Central memory CD4-positive, alpha-beta T cell (primary cell): ENCODE data around the gene IFNA13.
A peak's percentile ranks its signal among the peaks of the same experiment; 100 is the strongest.
"Not testable (repeated sequence)": the region's sequence is repeated elsewhere in the genome, so short reads cannot be mapped to it uniquely, and the experiment has no call there.

Experiments
- DNase-seq: peaks from one replicate; pipeline ENCODE4 v3.0.0; 2022
- total RNA-seq, 3 experiments: gene quantifications; one replicate each; lab custom pipeline; 2026; lab: John Stamatoyannopoulos, UW

Gene IFNA13
- 0 reads per million in 3 experiments for total RNA-seq

DNA sequence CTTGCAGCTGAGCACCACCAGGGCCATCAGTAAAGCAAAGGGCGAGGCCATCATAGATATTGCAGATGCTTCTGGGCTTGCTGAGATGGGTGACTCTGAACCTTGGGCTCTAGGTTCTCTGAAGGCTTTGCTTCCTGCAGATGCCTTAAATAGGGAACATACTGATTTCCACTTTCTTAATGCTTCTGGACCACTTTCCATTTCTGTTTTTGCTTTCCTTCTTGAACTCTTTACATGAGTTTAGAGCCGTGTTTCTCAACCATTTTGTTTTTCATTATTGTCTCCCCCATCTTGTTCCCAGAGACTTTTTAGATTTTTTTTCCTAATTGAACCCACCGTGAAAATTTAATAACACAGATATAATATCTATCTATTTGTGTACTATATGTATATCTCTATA lies at the start of gene IFNA13:
TSS of gene IFNA13 (minus strand) at position 101 of the 400 bp plus-strand sequence. CDS start at position 54, 47 bp downstream.
- no peak for DNase-seq

DNA sequence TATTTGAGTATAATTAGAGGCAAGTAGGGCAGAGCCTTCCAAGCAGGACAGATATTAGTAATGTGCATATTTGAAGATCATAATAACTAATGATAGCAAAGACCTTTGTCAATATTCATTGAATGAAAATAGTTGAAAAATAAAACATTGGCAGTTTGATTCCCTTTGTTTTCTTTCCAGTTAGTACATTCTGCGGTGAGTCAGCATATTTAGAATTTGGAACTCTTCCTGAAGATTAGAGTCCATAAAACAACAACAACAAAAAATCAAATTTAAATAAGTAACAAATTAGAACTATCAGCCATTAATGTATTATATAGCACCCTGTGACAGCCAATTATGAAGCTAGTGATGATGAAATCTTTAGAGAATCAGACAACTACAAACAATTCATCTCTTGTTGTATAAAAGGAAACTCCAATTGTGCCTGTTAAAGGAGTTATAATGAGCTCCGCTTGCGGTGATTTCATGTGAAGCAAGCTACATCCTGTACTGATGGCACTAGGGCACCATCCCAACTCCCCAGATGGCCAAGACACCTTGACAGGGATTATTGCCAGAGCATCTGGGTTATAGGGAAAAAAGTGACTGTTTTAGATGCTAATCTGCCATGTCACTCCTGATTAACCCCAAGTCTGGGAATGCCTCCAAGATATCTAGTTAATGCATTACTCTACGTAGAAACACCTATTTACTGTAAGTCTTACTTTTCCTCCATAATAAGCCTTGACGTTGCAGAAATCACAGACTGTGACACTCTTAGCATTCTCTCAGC lies 47.8 kb upstream of the IFNA13 start:
- no peak for DNase-seq

DNA sequence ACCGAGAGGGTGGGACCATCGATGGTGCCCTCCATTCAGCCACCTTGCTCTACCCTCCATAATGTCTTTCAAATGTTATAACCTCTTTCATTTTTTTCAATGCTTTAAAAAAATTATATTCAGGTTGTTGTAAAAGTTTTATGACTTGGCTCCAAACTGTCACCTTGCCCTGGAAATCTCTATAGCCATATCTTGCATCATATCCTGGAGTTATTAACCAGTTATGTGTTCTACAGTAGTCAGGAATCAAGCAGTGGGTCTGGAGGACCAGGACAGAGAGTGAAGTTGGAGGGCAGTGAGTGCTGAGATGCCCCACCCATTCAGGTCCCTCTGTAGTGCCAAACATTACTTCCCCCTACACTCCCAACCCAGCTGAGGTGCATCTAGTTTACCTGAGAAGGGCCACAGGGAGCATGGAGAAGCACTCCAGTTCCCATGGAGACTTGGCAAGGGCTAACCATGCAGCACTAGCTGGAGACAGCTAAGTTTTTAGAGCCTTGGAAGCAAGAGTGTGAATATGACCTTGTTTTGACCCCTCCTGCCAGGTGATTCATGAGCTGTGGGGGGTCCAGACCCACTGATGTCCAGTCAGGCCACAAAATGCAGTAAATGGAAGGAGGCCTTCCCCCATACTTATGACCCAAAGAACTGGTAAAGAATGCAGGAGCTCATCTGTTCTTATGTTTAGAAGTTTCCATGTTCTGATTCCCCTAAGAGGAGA lies 46.5 kb upstream of the IFNA13 start:
- no peak for DNase-seq

DNA sequence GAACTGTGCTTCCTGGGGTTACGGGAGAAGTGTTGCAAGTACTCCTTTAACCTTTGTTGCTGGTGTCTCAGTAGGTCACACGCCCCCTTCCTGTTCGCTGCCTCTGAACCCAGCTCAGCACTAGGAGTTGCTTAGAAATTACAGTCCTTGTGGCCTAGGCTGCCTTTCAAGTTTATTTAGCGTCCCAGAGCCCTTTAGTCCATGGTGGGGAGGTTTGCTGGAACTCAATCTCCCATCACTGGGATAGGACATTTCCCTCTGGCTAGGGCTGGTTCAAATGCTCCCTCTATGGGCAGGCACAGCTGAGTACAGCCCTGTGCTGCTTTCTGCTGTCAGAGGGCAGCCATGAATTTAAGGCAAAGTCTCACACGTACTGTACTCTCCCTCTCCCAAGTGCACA lies 45.8 kb upstream of the IFNA13 start:
- no peak for DNase-seq

DNA sequence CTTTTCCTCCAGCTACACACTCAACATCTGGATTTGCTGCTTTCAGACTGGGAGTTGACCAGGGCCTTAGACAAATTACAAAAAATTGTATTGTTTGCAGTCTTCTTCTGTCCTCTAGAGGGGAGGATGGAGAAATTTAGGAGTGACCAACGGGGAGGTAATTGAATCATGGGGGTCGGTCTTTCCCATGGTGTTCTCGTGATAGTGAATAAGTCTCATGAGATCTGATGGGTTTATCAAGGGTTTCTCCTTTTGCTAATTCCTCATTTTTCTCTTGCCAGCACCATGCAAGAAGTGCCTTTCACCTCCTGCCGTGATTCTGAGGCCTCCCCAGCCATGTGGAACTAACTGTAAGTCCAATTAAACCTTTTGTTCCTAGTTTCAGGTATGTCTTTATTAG lies 45.3 kb upstream of the IFNA13 start:
- DNase-seq, result no peak

DNA sequence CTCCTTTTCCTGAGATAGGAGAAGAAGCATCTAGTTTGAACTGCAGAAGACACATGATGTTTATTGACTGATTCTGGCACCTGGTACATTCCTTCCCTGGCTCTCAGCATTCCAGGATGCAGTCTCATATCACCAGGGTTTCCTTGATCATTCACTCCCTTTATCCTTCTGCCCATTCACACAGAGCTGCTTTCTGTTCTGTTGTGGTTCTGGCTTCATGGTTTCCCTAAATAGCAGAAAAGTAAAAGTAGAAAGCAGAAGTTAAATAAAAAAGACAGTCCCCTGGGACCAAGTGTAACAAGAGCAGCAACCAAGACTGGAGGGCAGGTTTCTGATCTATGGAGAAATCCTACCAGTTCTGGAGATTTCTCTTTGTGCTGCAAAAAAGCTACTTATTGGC lies 44.2 kb upstream of the IFNA13 start:
- DNase-seq, result no peak

DNA sequence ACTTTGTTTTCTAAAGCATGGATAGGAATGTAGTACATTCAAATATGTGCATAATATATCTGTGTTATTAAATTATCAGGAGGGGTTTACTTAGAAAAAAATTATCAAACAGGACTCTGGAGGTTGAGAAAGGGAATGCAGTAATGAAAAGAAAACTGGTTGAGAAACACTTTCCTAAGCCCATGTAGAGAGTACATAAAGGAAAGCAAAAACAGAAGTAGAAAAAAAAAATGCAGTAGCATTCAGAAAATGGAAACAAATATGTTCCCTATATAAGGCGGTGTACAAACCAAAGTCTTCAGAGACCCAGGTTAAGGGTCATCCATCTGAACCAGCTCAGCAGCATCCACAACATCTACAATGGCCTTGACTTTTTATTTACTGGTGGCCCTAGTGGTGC lies 41.0 kb upstream of the IFNA13 start, which contains the start of gene IFNA8:
TSS of gene IFNA8 (plus strand) at position 301 of the 400 bp plus-strand sequence. CDS start at position 361, 60 bp downstream.
- no peak for DNase-seq

DNA sequence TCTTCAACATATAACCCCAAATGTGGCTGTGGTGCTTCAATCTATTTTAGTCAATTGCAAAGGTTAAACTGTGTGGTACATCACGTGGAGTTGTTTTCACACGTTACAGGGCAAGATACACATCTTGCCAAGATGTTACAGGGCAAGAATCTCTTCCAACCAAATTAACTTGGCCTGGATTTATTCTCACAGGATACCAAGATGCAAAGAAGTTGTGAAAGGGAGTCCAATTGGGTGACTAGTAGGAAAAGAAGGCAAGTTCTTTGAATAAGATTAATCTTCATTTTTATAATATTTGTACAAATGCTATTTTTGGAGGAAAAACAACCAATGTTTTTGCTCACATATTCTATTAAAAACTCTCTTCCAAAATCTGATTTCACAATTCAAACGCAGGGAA lies 36.3 kb upstream of the IFNA13 start:
- no peak for DNase-seq

DNA sequence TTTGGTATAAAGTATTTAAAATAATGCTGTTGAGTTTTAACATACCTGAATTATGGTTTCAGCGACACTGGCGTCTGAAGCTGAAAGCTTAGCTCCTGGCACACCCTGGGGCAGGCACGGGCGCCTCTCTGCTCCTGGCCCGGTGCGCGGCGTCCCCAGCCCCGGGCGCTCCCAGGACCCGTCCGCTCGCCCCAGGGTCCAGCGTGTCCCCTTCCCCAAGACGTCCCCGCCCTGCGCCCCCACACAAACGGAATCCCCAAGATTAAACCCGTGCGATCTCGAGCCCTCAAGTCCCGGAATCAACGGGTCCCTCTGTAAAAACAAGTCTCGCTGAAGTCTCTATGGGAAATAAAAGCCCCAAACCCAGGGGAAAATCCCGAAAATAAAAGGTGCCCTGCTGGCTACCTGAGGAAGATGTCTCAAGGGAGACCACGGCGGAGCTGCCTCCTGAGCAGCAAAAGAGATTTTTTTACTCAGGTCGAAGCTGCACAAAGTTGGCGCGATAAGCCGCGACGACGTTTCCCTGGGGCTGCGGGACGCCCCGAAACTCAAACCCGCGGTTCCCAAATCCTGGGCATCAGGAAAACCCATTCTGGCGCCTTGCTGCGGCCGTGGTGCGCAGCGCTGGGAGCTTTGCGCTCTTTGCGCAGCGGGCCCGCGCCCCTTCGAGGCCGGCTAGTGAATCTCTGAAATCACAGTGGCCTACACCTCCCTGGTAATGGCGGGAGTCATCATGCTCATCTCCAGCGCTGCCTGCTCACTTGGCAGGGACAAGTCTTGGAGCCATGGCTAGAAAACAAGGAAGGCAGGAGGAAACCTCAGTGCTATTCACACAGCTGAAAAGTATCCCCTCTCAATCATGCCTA lies 34.8 kb upstream of the IFNA13 start:
- DNase-seq, result no peak

DNA sequence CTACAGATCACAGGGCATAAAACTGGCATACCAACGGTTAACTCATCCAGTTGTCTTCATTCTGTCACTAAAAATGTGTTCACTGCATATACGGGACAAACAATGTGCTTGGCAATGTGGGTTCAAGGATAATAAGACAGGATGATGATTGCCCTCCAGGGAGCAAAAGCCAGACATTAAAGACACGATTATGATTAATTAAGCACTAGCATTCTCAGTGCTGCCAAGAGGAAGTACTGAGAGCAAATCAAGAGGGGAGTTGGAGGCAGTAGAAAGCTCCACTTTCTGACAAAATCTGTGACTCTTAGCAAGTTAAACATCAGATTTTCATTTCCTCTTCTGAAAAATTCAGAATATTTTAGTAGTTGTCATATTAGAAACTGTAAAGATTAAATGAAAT lies 32.1 kb upstream of the IFNA13 start:
- no peak for DNase-seq

DNA sequence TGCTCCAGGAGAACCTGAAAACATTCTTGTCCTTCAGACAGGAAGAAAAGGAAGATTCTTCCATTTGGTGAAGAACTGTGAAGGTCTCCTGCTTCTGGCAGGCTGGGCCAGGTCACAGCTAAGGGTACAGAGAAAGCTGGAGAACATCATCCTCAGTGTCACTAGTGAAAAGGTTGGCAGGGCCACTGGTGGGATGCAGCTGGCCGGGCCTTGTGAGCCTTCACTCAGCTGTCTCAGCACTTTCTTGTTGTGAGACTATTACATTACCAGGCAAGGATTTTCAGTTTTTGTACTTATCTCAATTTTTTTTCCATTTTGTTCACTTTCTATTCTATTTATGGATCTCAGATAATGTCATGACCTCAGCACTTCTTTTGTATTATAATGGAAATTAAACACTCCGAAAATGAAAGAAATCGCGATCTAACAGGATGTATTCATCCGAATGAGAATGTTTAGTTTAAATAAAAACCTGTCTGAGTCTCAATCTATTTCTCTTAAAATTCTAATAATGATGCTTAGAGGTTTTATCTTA lies 31.2 kb upstream of the IFNA13 start:
- DNase-seq, result no peak

DNA sequence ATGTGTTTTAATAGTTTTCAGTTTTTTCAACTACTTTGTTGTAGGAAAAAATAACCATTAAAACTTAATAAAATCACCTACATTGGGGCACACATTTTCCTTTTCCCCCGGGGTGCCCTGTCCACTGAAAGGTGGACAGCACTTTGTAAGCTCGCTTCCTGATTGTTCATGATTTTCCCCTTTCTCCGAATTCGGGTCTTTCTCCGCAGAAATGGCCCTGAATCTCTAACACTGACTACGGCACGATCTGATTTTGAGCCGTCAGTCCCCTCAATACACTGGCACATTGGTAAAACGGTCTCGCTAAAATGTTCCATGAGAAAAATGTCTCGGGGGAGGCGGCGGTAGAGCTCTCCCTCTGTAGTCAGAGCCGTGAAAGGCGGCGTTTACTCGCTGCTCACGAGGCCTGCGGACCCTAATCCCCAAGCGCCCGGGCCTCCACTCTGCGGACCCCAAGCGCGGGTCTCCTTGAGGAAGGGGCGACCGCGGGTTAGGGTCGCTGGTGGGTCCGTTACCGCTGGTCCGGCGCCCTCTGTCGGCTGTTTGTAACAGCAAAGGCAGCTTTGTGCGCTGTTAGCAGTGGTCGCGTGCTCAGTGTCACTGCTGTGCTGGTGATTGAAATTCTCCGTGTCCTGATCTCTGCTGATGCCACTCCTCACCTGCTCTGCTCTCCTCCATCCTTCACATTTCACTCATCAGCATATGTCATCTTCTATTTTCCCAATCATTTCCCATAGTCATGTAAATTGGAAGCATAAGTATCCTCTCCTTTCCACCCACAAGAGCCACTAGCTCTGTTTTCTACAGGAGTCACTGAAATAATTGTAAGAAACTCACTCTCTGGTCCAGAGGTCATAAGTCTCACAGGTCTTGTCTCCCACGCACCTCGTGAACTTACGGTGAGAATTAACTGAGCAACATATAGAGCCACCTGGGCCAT lies 28.2 kb upstream of the IFNA13 start:
- DNase-seq, result peak; percentile 43

DNA sequence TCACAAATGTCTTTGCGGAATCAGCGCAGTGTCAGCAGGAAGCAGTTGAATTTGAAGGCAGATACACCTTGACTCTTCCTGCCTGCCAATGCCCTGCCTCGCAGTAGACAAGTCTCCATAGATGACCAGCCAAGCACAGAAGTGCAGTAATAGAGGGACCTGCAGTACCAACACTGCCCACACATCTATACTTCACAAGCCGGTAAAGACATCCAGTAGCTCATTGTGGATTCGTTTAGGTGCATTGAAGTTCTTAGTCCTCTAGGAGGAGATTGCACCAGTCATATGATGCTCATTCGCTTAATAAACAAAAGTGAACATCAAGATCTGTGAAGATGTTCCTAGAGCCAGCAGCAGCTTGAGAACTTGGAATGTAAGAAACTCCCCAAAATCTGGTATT lies 24.4 kb upstream of the IFNA13 start:
- no peak for DNase-seq

DNA sequence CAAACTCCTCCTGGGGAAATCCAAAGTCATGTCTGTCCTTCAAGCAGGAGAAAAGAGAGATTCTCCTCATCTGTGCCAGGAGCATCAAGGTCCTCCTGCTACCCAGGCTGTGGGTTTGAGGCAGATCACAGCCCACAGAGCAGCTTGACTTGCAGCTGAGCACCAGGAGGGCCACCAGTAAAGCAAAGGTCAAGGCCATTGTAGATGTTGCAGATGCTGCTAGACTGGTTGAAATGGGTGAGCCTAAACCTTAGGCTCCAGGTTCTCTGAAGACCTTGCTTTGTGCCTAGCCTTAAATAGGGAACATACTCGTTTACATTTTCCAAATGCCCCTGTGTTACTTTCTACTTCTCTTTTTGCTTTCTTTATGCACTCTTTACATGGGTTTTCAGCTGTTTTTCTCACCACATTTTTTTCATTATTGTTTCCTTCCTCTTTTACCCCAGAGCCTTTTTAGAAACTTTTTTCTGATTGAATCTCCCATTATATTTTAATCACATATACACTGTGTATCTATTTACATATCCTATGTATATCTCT lies 17.3 kb upstream of the IFNA13 start, which contains the start of gene IFNA2:
TSS of gene IFNA2 (minus strand) at position 268 of the 540 bp plus-strand sequence. CDS start at position 199, 69 bp downstream.
- DNase-seq, result no peak

DNA sequence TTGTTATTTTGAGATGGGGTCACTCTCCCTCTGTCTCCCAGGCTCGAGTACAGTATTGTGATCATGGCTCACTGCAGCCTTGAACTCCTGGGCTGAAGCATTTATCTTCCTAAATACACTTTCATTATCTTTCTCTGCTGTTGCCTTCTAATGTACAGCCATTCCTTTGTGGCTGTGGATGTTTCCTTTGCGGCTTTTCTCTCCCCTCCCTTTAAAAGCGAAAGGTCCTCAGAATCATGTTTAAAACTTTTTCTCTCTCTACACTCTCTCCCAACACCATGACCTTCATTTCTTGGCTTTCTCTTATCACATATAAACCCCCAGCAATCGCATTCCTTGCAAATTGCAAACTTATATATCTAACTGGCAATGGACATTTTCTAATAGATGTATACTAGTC lies 15.8 kb upstream of the IFNA13 start:
- no peak for DNase-seq

DNA sequence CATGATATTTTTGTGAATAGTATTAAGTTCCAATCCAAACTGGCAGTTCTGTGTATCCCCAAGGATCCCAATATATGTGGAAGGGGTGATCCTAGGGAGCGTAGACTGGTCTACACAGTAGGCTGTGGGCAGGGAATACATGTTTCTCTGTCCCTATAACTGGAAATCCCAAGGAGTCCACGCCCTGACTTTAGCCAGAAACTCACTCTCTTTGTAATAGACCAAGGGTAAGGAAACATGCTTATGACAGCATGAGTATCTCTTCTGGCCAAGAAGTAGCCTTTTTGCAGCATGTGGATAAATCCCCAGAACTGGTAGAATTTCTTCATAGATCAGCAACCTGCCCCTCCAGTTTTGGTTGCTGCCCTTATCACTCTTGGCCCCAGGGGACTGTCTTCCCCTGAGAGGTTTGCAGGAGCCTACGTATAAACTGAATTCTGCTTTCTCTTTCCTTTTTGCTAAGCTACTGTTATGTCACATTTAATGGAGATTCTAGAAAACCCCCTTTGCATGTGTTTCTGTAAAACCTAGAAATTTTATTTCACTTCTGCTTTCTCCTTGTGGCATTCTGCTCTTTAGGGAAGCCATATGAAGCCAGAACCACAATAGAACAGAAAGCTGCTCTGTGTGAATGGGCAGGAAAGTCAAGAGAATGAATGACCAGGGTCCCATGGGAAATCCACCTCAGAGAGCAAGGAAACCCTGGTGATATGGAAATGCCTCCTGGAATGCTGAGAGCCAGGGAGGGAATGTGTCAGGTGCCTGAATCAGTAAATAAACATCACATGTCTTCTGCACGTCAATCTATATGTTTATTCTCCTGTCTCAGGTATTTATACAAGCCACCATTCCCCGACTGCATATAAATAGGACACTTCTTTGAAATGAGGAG lies 13.8 kb upstream of the IFNA13 start:
- DNase-seq, result no peak

DNA sequence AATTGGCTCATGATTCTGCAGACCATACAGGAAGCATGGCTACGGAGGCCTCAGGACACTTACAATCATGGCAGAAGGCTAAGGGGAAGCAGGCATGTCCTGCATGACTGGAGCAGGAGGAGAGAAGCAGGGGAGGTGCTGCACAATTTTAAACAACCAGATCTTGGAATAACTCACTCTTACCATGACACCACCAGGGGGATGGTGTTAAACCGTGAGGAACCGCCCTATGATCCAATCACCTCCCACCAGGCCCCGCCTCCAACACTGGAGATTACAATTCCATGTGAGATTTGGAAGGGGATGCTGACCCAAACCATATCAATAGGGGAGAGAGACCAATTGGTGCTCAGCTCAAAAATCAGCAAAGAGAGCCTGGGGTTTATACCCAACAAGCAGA lies 3.6 kb upstream of the IFNA13 start:
- DNase-seq, result not testable (repeated sequence)

DNA sequence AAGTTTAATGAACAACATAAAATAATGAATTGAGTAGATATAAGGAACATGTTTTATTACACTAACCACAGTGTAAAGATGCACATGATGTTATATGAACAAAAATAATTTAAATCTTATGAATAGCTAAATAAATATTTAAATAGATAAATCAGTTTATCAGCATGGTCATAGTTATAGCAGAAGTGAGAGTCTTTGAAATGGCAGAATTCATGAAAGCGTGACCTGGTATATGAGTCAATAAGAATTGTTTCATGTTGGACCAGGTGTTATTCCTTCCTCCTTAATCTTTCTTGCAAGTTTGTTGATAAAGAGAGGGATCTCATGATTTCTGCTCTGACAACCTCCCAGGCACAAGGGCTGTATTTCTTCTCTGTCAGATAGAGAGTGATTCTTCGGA lies 688 bp downstream of the IFNA13 start:
- not testable (repeated sequence) for DNase-seq

DNA sequence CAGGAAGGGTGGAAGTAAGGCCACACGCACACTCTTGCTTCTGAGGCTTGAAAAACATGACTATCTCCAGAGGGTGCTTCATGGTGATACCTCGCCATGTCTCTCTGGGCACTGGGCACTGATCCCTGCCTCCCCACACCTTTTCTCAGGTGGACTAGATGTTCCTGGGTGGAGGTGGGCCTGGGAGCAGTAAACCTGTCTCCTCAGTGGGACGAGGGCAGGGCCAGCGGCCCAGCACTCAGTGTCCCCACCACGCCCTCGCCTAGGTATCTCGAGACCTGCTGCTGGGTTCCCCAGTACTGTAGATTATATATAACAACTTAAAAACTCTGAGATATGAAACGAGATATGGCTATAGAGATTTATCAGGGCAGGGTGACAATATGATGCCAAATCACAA lies 5.6 kb downstream of the IFNA13 start:
- DNase-seq, result no peak
